HT-29 (cell line): Measurements from ENCODE around the gene PTEN. TPM values are rescaled to one million over a fixed set of nuclear protein-coding genes. Genes with fewer than 3 reads are reported as not detected.

ENCODE experiments used
- DNase-seq: peaks from one replicate; pipeline ENCODE4 v3.0.0-alpha.2; 2015; ENCODE audit warnings: low spot score
- total RNA-seq: library from RNA; depleted of rRNA; stranded (reverse); fragments of >200 nt; shearing (Covaris generic); gene quantifications from 2 replicates; pipeline ENCODE4 v1.2.3, GENCODE V29; 2014

PTEN gene
- total RNA-seq, 1 experiment from 2014 or later: 49.9 TPM

DNA sequence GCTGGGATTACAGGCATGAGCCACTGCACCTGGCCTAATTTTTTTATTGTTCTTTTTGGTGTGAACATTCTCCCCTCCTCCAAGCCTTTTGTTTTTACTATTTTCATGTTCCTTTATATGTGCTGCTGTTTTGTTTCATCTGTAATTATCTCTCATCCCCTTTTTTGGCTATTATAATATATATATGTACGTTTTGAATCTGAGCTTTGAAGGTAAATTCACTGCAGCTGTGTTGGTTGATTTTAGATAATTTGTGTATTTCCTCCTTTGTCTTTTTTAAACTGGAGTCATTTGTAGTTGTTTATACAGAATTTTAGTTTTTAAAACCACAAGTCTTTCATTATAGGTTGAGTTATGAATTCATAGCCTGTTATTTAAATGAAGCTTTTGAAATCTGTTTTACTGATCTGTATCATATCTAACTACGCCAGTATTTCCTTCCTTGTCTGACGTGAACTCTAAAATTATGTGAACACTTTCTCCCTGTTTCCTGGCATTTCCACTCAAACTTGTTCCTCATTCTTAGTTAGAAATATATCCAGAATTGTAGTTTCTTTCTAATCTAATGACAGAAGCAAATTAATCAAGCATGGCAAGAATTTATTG lies 54.9 kb downstream of the PTEN start:
- no peak for DNase-seq

DNA sequence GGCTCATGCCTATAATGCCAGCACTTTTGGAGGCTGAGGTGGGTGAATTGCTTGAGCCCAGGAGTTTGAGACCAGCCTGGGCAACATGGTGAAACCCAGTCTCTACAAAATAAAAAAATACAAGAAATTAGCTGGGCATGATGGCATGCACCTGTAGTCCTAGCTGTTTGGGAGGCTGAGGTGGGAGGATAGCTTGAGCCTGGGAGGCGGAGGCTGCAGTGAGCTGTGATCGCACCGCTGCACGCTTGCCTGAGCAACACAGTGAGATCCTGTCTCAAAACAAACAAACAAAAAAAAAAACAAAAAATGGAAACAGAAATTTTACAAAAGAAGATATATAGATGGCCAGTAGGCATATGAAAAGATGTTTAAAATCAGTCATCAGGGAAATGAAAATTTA lies 57.1 kb downstream of the PTEN start:
- no peak for DNase-seq

DNA sequence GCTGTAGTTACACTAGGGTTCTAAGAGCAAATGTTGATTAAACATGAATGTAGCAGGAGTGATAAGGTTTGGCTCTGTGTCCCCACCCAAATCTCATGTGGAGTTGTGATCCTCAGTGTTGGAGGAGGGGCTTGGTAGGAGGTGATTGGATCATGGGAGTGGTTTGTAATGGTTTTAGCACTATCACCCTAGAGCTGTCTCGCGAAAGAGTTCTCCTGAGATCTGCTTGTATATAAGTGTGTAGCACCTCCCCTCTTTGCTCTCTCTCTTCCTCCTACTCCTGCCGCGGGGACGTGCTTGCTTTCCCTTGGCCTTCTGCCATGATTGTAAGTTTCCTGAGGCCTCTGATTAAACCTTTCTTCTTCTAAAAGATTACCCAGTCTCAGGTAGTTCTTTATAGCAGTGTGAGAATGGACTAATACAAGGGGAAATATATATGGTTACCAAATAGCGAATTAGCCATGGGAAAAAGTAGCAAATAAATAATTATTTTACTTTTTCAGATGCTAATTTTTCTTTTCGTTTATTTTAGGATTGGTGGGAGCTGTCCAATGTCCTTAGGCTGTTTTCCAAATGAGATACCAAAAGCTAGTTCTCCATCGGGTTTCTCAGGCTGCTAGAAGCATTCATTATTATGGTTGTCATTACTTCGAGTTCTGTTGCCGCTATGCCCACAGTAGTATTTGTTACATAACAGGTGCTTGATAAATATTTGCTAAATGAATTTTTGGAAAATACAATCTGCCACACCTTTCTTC lies 58.7 kb downstream of the PTEN start:
- DNase-seq: no peak

DNA sequence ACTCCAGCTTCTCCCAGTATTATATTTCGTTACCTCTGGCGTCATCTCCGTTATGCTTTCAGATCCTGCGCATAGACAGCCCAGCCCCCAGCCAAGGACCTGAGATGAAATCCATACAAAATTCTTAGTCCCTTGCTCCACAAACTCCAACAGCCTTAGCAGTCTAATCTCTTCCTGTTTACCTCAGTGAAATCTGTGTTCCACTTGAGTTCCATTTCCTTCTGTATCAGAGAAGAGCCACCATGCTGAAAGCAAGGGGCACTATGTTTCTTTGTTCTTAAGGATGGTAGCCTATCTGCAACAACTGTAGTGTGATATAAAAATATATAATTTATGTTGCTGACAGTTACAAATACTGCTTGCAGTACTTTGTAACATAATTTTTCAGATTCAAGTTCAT lies 59.8 kb downstream of the PTEN start:
- no peak for DNase-seq

GRCh38 chr10:87925570-87925969 lies 62.1 kb downstream of the PTEN start:
- DNase-seq: no peak

GRCh38 chr10:87927091-87927490 lies 63.7 kb downstream of the PTEN start:
- DNase-seq: no peak

GRCh38 chr10:87928996-87929395 lies 65.6 kb downstream of the PTEN start:
- DNase-seq: no peak

DNA sequence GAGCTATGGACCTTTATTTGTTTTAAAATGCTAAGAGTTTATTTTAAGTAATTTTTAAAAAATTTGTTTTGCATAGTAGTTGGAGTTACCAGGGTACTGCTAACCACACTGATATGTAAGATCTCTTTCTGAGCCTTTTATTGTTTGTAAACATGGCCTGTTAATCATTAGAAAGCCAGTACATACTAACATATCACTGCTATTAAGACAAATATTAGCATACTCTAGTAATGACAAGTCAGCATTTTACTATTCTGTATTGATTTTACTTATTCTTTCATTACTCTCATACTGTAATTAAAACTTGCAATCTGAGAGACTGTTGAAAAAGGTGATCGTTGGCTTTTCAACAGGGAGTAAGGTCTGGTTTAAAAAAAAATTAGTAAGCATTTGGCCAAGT lies 66.7 kb downstream of the PTEN start:
- DNase-seq: no peak

DNA sequence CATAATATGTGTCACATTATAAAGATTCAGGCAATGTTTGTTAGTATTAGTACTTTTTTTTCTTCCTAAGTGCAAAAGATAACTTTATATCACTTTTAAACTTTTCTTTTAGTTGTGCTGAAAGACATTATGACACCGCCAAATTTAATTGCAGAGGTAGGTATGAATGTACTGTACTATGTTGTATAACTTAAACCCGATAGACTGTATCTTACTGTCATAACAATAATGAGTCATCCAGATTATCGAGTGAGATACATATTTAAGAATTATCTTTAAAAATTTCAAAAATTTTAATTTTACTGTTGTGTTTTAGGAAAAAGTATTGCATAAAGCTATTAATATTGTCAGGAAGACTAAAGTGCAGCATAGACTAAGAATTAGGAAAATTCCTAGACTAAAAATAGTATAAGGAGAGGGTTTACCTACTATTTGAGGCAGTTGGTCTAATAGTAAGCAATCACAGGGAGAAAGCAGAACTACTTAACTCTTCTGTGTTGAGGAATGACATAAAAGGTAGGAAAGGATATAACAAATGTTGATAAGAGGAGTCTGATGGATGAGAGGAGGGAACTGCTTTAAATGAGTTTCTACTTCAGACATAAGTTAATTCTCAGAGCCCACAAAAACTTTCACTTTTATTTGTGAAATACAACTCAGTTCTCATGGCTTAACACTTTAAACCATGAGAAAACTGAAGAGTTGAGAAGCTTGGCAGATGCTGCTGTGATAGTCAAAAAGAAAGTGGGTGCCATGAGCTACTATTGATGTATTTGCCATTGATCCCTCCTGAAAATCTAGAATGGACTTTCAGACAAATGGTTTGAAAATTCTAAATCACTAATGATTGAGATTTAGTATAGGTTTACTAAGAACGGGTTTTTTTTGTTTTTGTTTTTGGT lies 67.8 kb downstream of the PTEN start:
- DNase-seq: no peak

GRCh38 chr10:87931836-87932230 lies 68.4 kb downstream of the PTEN start:
- no peak for DNase-seq

DNA sequence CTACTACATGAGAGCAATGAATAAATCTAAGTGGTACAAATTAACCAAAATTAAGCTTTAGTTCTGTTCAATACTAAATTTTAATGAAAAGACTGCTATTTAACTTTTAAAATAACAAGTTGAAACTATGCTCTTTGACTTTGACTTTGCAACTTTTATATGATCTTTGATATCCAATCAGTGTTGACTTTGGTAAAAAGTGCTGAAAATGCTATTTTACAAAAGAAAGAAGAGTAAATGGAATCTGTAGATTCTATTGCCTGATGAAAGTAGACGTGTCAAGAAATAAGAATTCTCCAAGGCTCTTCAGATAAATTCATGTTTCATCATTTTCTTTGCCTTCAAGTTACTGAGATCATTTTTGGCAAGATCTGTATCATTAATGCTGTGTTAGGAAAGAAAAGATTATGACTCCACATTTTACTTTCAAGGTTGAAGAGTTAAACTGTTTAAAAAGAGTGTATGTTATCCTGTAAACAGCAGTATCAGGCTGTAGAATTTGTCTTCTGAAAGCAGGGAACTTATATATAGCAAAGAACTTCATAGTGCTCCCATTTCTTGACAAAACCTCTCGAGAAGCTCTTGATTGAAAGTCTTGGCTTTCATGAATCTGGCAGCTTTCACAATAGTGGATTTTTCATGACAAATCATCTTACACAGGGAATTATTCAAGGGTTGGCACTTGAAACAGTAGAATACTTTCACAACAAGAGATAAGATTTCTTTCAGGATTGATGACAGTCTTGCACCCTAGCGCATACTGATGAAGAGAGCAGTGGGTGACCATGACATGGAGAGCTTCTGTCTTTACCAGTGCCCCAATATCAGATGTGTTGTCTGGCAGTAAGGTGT lies 72.1 kb downstream of the PTEN start:
- DNase-seq: no peak

- DNase-seq: no peak
These were observed 76.8 kb downstream of the PTEN start for GRCh38 chr10:87940210-87940609.

DNA sequence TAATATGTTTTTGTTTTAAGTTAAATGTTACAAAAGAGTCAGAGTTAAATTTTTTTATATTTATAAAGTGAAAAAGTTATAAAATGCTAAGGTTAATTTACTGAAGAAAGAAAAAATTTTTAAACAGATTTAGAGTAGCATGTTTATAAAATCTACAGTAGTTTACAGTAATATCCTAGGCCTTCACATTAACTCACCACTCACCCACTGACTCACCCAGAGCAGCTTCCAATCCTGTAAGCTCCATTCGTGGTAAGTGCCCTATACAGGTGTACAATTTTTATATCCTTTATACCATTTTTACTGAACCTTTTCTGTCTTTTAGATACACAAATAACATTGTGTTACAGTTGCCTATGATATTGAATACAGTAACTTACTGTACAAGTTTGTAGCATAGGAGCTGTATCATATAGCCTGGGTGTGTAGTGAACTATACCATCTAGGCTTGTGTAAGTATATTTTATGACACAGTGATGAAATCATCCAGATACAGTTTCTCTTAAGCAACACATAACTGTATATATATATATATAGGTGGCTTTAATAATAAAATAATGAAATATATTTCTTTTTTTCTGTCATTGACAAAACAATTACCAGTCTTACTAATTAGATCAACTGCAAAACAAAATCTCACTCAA lies 79.6 kb downstream of the PTEN start:
- no peak for DNase-seq

- DNase-seq: no peak
These were observed 82.6 kb downstream of the PTEN start for GRCh38 chr10:87945984-87946383.

GRCh38 chr10:87952612-87953011 lies 89.2 kb downstream of the PTEN start:
- DNase-seq: no peak

DNA sequence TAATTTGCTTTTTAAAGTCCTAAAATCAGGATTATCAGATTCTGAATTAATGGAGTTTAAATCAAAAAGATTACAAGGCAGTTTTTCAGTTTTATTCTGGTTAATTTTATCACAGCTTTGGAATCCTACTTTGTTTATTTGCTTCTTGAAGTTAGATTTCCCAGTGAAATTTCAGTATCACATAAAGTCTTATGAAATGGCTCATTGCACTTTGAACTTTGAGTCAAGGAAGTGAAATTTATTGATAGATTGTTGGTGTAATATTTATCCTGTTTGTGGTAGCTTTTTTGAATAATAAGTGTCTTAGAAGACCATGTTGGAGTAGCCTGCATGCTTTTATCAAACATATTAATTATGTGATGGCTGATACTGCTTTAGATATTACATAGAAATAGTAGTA lies 92.6 kb downstream of the PTEN start:
- no peak for DNase-seq

GRCh38 chr10:87957702-87958101 lies 94.3 kb downstream of the PTEN start:
- DNase-seq: no peak

GRCh38 chr10:87960230-87960629 lies 96.8 kb downstream of the PTEN start:
- DNase-seq: peak; percentile 44

DNA sequence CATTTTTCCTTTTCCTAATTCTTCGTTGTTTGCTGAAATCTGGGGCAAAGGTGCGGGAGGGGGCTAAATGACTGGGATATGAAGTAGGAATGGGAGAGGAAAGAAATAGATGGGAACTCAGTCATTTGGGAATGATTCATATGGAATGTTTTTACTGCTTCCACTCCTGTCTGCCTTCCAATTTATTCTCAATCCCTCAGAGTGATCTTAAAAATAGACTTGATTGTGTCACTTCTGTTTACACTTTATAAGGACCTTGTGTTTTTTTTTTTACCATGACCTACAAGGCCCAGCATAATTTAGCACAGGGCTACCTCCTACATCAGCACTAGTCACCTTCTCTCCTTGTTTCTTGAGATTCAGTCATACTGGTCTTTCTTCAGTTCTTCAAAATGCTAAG lies 97.9 kb downstream of the PTEN start:
- DNase-seq: peak; percentile 60

- DNase-seq: no peak
These were observed 103.0 kb downstream of the PTEN start for GRCh38 chr10:87966459-87966858.

DNA sequence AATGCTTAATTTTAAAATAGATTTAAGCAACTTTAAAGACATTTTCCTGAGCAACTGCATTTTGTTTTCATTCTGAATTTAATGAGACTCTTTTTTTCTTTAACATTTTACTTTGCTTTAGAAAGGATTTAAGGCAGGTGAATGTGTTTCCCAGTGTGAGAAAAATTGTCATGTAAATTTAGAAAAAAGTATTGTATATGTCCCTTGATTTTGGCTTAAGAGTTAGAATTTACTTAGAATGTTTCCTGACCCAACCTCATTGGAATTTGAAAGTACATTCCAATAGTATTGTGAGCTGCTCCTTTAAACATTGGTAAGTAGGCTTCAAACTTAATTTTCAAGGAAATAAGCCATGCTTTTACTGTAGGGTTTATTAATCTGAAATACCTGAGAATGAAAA lies 110.2 kb downstream of the PTEN start:
- no peak for DNase-seq
